ENCODE measurements around the gene PARD3B. TPM values are rescaled to one million over a fixed set of nuclear protein-coding genes. Genes with fewer than 3 reads are reported as not detected.

The PARD3B gene
- total RNA-seq, 1 experiment from 2014 or later: 5.8 TPM

DNA sequence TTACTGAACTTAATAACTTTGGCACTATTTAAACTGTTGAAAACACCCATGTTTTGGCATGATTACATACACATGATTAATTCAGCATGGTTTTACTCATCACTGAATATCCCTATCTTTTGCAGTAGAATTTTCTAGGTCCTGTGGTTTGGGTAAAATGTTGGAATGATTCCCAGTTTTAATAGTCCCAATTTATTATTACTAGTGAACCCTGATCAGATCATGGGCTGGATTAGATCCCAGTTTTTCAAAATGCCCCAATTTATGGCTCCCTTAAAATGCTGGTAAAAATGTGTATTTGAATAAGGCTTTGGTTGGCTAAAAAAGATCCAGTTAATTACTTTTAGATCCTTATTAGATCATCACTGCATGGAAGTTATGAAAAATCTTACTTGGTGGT lies 863.4 kb downstream of the PARD3B start:
- DNase-seq (ENCODE audit: extremely low read depth, low read depth): no peak

DNA sequence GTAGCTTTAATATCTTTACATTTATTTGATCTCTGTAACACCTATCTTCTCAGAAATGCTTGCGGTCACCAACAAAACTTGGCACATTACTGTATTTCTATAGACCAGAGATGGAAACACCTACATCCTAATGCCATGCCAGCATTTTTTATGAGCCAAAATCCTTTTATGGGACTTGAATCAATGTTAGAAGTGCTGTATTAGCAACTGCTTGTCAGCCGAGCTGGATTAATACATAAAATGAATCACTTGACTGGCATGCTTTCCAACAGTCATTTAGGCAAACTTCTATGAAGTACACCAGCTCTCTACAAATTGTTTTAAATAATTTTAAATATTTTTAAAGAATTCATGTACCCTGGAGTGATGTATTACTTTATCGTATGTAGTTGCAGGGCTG lies 864.1 kb downstream of the PARD3B start:
- DNase-seq (ENCODE audit: extremely low read depth, low read depth): no peak

DNA sequence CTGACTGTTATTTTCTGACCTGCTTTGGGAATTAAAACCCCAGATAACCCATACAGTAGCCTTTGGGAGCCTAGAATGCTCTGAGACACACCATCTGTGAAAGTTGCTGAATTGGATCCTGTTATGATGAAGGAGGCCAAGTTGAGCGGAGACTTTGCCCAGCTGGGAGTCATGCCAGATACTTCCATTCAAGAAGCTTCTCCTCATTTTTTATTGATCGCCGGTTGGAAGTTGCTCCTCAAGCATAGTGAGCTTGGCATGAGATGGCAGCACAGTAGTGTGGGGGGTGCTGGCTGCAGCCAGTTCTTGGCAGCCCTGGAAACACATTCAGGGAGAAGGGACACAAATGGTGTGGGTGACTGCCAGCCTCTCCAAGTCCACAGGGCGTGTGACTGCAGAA lies 866.3 kb downstream of the PARD3B start:
- DNase-seq (ENCODE audit: extremely low read depth, low read depth): no peak

DNA sequence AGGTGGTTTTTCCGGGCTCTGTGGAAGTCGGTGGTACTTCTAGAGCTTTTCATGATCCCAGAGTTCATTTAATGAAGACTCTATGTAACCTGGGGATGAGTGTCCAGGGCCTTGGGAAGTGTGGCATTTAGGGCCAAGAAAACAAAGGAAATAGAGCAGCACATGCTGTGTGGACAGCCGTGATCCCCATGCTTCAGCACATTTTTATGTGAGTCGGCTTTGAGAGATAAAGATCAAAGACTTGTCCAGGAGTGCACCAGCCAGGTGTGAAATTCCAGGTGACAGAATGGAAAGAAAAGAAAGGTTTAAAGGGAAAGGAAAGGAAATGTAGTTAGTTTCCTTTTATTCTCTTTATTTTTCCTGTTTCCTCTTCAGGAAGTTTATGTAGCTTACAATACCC lies 879.1 kb downstream of the PARD3B start:
- no peak for DNase-seq (ENCODE audit: extremely low read depth, low read depth)

DNA sequence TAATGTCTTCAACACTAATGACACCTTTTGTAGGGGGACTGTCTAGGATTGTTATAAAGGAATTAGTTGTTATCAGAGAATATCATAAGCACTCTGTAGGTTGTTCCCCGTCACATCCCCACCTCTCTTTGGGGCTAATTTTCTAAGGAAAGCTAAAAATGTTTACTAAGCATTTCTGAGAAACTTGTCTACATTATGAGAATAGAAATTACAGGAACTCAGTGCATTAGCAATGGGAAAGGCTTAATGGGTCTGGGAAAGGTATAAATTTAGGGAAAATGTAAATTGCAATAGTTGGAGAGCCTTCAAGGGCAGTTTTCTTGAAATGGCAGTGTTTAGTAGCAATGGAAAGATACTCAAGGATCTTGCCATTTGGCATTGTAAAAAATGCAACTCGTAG lies 879.8 kb downstream of the PARD3B start:
- DNase-seq (ENCODE audit: extremely low read depth, low read depth): no peak

DNA sequence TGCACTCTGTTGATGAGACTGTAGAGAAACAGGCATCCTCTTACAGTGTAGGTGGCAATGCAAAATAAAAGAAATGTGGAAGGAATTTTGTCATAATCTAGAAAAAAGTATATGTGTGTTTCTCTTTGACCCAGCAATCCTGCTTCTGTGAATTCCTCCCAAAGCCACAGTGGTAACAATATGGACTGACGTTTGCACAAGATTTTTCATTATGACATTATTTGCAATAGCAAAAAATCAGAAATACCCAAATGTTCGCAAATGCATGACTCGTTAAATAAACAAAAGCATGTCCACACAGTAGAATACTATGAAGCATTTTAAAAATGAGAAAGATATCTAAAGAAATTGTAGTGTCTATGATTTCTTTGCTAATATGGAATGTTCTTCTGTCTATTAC lies 881.8 kb downstream of the PARD3B start:
- no peak for DNase-seq (ENCODE audit: extremely low read depth, low read depth)

GRCh38 chr2:205428811-205429210 lies 883.5 kb downstream of the PARD3B start:
- DNase-seq (ENCODE audit: extremely low read depth, low read depth): no peak

DNA sequence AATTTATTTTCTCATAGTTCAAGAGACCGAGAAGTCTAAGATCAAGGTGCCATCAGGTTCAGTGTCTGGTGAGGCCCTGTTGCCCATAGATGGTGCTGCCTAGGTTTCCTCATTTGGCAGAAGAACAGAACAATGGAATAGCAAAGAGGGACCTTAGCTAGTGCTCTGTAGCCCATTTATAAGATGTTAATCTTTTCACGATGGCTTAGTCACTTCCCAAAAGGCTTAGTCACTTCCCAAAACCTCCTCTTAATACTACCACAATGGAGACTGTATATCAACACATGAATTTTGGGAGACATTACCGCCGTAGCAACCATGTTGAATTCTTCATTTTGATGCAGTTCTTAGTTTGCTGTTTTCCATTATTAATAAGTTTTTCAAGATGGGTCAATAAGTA lies 890.7 kb downstream of the PARD3B start:
- no peak for DNase-seq (ENCODE audit: extremely low read depth, low read depth)

DNA sequence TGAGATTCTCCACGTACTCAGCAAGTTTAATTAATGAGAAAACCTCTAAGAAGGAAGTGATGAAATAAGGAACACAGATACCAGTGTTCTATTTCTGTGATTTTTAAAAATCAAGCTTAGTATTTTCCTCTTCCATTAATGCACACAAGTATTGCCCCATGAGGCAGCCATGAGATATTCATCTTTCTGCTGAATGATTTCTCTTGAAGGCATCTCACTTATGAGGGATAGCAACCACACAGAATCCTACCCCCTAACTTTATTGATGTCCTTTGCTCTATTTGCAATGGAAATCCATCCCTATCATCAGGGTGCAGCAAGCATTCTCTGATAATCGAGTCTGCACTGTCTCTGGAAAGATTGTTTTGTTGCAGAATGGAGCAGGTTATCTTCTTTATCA lies 893.0 kb downstream of the PARD3B start:
- no peak for DNase-seq (ENCODE audit: extremely low read depth, low read depth)

- no peak for DNase-seq (ENCODE audit: extremely low read depth, low read depth)
These were observed 894.3 kb downstream of the PARD3B start for GRCh38 chr2:205439621-205440020.

DNA sequence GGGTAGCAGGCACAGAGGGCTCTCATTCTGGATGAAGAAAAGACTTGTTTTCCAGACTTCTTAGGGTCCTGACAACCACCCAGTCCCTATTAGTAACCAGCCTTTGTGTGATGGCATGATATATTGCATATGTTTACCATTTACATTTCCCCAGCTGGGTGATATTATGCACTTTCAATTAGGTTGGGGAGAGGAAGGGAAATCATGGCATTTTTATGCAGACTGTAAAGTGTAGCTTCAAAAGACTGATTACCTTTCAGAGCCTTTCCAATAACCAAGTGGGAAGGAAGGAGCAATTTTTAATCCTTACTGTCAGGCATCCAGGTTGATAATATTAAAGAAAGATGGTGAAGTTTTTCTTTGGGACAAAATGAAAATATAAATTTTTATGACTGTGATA lies 896.2 kb downstream of the PARD3B start:
- DNase-seq (ENCODE audit: extremely low read depth, low read depth): no peak

DNA sequence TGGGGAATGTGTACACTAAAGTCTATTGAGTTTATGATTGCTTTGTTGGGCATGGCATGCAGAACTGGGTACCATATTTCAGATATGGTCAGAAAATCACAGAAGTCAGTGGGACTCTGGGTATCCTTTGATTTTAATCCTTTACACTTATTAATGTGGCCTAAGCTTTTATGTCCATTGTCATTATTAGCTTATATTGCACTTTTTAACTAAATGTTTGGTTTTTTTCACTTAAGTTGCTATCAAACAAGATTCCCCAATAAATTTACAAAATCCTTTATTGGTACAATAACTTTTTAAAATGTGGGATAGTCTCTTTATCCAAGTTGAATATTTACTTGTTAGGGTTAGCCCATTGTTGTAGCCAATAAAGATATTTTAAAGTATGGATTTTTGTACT lies 902.9 kb downstream of the PARD3B start:
- DNase-seq (ENCODE audit: extremely low read depth, low read depth): no peak

- no peak for DNase-seq (ENCODE audit: extremely low read depth, low read depth)
These were observed 906.7 kb downstream of the PARD3B start for GRCh38 chr2:205451901-205452512.

DNA sequence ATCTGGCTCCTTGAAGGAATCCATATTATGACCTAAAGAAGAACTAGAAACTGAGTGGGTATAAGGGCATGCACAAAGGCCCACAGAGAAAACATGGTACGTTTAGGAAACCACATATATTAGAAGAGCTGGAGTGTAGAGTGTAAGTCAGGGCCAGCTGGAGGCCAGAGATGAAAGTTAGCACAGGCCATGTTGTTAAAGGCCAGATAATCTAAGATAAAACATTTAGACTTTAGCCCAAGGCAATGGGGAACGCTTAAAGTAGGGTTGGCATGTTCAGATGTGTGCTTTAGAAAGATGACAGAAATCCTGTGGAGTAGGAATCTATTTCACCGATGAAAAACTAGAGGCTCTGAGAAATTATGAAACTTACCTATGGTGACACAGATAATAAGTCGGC lies 907.9 kb downstream of the PARD3B start:
- no peak for DNase-seq (ENCODE audit: extremely low read depth, low read depth)

DNA sequence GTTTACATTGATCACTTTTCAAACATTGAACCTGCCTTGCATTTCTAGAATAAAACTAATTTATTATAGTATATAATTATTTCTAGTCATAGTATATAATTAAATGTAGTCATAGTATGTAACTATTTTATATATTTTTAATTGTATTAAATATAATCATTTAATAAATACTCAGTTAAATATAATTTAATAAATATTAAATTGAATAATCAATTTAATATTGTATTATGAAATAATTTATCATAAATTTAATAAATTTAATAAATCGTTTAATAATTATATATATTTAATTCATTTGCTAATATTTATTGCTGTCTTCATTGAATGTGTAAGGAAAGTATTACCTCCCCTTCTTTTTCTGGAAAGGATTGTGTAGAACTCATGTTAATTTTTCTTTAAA lies 911.4 kb downstream of the PARD3B start:
- DNase-seq (ENCODE audit: extremely low read depth, low read depth): no peak

DNA sequence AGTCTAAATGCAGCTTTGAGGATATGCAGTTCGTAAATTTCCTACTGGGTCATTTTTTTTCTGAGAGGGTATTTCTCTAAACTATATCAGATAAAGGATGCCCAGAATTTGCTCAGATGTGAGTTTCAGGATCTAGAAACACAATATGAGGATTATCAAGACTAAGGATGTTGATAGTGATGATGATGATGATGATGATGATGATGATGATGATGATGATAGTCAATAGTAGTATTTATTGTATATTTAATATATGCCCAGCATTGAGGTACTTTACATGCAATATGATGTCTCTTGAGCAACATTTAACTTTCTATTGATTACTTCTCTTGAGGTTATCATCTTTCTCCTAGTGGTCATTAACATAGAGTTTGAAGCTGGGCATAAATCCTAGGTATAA lies 914.9 kb downstream of the PARD3B start:
- DNase-seq (ENCODE audit: extremely low read depth, low read depth): no peak

DNA sequence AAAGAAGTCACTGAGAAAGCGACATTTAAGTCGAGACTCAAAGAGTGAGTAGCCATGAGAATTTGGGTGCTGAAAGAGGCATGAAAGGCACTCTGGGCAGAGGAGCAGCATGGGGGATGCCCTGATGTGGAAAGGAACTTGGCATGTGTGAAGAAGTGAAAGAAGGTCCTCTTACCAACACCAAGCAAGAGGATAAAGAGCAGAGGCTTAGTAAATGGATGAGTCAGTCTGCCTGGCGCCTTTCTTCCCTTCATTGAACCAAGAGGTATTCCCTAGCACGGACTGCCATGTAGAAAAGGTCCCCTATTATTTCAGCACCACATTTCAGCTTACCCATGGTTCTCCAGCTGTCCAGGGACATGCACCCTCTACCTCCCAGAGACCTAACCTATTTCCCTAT lies 915.9 kb downstream of the PARD3B start:
- no peak for DNase-seq (ENCODE audit: extremely low read depth, low read depth)

DNA sequence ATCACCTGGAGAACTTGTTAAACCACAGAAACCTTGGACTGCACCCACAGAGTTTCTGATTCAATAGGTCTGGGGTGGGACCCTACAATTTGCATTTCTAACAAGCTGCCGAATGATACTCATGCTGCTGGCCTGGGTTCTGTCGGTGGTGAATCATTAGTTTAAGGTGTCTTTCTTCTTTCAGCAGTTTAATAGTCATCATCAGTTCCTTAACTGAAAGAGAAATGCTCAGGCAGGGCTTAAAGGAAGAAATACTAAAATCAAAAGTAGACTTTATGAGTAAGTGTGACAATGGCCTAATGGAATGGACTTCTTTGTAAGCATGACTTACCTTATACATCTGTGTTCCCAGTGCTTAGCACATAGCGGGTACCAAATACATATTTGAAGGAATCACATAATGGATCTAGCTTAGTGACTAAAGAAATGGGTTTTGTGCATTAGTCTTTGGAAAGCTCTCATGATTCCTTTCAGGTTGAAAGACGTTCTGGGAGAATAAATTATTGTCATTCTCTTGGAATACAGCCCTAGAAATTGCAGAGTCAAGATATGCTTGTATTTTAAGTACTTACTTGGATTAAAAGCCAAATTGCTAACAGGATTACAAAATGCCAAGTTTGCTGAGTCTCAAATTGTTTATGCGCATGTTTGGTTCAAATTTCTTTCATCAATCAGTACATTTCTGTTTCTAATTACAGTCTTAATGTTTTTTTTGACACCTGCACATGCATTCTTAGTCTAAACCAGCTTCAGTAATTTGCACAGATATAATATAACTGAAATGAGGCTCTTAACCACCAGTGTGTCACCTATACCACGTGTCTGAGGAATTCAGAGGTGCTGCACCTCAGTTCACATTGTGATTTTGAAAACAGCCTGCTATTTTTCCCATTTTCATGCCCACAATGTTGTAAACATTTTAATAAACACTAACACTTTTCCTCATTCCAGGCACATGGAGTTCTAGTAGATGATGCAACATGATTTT lies 916.7 kb downstream of the PARD3B start:
- DNase-seq (ENCODE audit: extremely low read depth, low read depth): no peak

DNA sequence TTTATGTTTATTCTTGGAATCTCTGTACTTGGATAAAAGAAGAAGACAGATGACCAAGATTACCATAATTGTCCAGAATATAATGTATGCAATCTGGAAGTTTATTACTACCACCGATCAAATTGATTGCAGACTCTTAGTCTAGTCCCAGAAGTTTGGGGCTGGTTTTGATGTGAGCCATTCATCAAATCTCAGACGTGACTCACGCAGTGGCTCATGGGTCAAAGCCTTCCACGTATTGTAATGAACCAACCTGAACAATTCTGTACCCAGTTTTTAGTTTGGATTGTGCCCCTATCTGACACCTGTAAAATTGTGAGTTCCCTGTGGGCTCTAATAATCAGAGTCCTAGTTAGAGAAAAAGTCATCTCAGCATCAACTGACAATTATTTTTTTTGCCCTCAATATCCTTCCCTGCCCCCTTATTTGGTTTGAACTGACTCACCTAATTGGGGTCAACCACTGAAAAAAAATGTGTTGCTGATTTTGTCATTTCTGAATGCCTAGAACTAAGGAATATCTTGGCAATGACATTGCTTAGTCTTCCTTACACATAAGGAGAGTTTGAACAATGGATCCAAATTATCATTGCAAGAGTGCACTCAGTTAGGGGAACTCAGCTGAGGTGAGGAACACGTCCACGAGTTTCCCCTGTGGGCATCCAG lies 917.5 kb downstream of the PARD3B start:
- DNase-seq (ENCODE audit: extremely low read depth, low read depth): no peak

- no peak for DNase-seq (ENCODE audit: extremely low read depth, low read depth)
These were observed 918.3 kb downstream of the PARD3B start for GRCh38 chr2:205463466-205464025.

DNA sequence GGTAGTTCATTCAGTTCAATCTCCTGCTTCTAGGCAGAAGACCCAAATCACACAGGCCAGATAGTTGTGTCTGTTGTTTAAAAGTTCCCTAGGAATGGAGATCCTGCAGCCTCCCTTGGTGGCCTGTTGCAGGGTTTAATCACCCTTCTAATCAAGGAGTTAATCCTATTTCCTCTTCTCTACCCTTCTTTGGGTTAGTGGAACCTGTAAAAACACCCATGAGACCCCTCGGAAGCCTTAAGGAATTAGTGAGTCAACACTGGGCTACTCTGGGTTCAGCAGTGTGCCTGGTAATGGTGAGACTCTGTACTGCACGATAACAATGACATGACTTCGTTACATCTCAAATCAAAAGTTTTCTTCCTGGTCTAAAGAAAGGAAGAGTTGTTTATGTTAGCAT lies 919.4 kb downstream of the PARD3B start:
- no peak for DNase-seq (ENCODE audit: extremely low read depth, low read depth)

Measured in NCI-H460 (cell line).